GM12878 (cell line): ENCODE results near the gene ADCY7. TPM values are rescaled to one million over a fixed set of nuclear protein-coding genes. Genes with fewer than 3 reads are reported as not detected.

Experiments used
- ATAC-seq: fragments of 200-7000 bp; cut with Tn5 transposase; 3 replicates; pipeline ENCODE4 v1.9.1; 2020; ENCODE audit warnings: mild to moderate bottlenecking, moderate library complexity
- BruUV-seq: library from RNA; stranded (reverse); fragments of 400-500 nt; replicated peaks from 2 replicates; lab custom pipeline; 2021; lab: Mats Ljungman, UMichigan
- CTCF ChIA-PET: fragments of 300-600 bp; sonication (Branson Sonifier 250); formaldehyde crosslinking; extraction: SDS; loops from one replicate; lab custom pipeline; 2021; ENCODE audit warnings: inconsistent platforms; lab: Yijun Ruan, JAX
- POLR2A ChIA-PET: fragments of 350-600 bp; formaldehyde crosslinking; extraction: SDS; loops from one replicate; lab custom pipeline; 2021; ENCODE audit warnings: inconsistent platforms; lab: Charles Lee
- RAD21 ChIA-PET: fragments of 300-600 bp; sonication (Branson Sonifier 250); formaldehyde crosslinking; loops from one replicate; lab custom pipeline; 2023; ENCODE audit warnings: antibody characterized with exemption; ENCODE audit not compliant: unreplicated experiment; lab: Charles Lee
- SMC1A ChIA-PET: fragments of 300-600 bp; sonication (Branson Sonifier 250); formaldehyde crosslinking; loops from one replicate; lab custom pipeline; 2023; ENCODE audit not compliant: unreplicated experiment, uncharacterized antibody; lab: Charles Lee
- DNase-seq: peaks from one replicate; pipeline ENCODE4 v3.0.0-alpha.2; 2011; ENCODE audit warnings: low read depth, low spot score
- FAIRE-seq: peaks from 3 replicates; lab custom pipeline; 2011; peaks lifted over from hg19 to GRCh38; lab: Jason Lieb, UNC
- H2AFZ ChIP-seq: 2 replicates; pipeline ENCODE4 v1.6.0; 2011; ENCODE audit warnings: low read depth, low read length, control low read depth; ENCODE audit not compliant: control insufficient read depth
- H3K27ac ChIP-seq: 2 replicates; pipeline ENCODE4 v1.5.1; 2011; ENCODE audit warnings: control low read depth; ENCODE audit not compliant: control insufficient read depth, insufficient read depth
- H3K27me3 ChIP-seq, 2 experiments: replicated peaks in 1 of 2; 2 replicates each; pipeline versions ENCODE4 v1.6.0 to v1.6.1; 2011; ENCODE audit warnings: low read length in 1 of 2; ENCODE audit not compliant: control insufficient read depth in 2 of 2, insufficient read depth in 2 of 2
- H3K36me3 ChIP-seq, 2 experiments: 2 replicates each; pipeline ENCODE4 v1.5.1; 2011; ENCODE audit warnings: low read length in 1 of 2; ENCODE audit not compliant: control insufficient read depth in 2 of 2, insufficient read depth in 2 of 2
- H3K4me1 ChIP-seq: 2 replicates; pipeline ENCODE4 v1.6.1; 2011; ENCODE audit warnings: mild to moderate bottlenecking, low read length, moderate library complexity, mixed read lengths; ENCODE audit not compliant: control insufficient read depth, insufficient read depth
- H3K4me2 ChIP-seq: 2 replicates; pipeline ENCODE4 v1.6.0; 2011; ENCODE audit warnings: control low read depth; ENCODE audit not compliant: control insufficient read depth, insufficient read depth
- H3K4me3 ChIP-seq: fragments of 200-600 bp; sonication (generic); 2 replicates; pipeline ENCODE4 v1.5.1; 2016
- H3K79me2 ChIP-seq: 2 replicates; pipeline ENCODE4 v1.6.0; 2011; ENCODE audit warnings: low read length; ENCODE audit not compliant: control insufficient read depth, insufficient read depth
- H3K9ac ChIP-seq: 2 replicates; pipeline ENCODE4 v1.8.0; 2011; ENCODE audit warnings: low read length, control low read depth, mixed read lengths; ENCODE audit not compliant: control insufficient read depth, insufficient read depth
- H3K9me3 ChIP-seq: replicated peaks from 3 replicates; pipeline ENCODE4 v1.5.1; 2011; ENCODE audit warnings: mild to moderate bottlenecking, low read length; ENCODE audit not compliant: control insufficient read depth, insufficient read depth
- H4K20me1 ChIP-seq: 2 replicates; pipeline ENCODE4 v1.6.0; 2011; ENCODE audit not compliant: control insufficient read depth, insufficient read depth
- CEBPB ChIP-seq, 2 experiments: fragments of 150-350 bp in 1 of 2; IDR thresholded peaks; 2 replicates each; pipeline ENCODE4 v1.6.1; 2012 to 2014; ENCODE audit warnings: low read depth in 2 of 2, low read length in 2 of 2, borderline replicate concordance in 1 of 2, inconsistent platforms in 1 of 2
- EZH2 ChIP-seq: IDR thresholded peaks from 2 replicates; pipeline ENCODE4 v1.6.1; 2012; ENCODE audit warnings: low read depth, mild to moderate bottlenecking, control low read depth, inconsistent platforms, low read length, borderline replicate concordance; ENCODE audit not compliant: control insufficient read depth
- FOXM1 ChIP-seq: IDR thresholded peaks from 2 replicates; pipeline ENCODE4 v1.6.1; 2012; ENCODE audit warnings: low read depth, mild to moderate bottlenecking, inconsistent platforms, low read length, moderate library complexity
- HCFC1 ChIP-seq: fragments of 150-350 bp; IDR thresholded peaks from 2 replicates; pipeline ENCODE4 v1.6.1; 2014; ENCODE audit warnings: low read length
- NFXL1 ChIP-seq: fragments of 450-650 bp; IDR thresholded peaks from 2 replicates; pipeline ENCODE4 v1.6.1; 2017; ENCODE audit warnings: antibody characterized with exemption, mild to moderate bottlenecking, borderline replicate concordance
- NR2F1 ChIP-seq: fragments of 450-650 bp; conservative IDR thresholded peaks from 2 replicates; pipeline ENCODE4 v1.6.1; 2017; ENCODE audit warnings: mild to moderate bottlenecking
- PAX8 ChIP-seq: fragments of 450-650 bp; IDR thresholded peaks from 2 replicates; pipeline ENCODE4 v1.6.1; 2017; ENCODE audit warnings: mild to moderate bottlenecking, moderate library complexity
- SMAD5 ChIP-seq: IDR thresholded peaks from 2 replicates; pipeline ENCODE4 v1.6.1; 2016; ENCODE audit warnings: antibody characterized with exemption, low read depth
- SPI1 ChIP-seq: IDR thresholded peaks from 2 replicates; pipeline ENCODE4 v1.6.1; 2011; ENCODE audit warnings: low read depth, mild to moderate bottlenecking, low read length, moderate library complexity, borderline replicate concordance; ENCODE audit not compliant: insufficient read depth
- TCF12 ChIP-seq: IDR thresholded peaks from 2 replicates; pipeline ENCODE4 v1.6.1; 2011; ENCODE audit warnings: low read depth, mild to moderate bottlenecking, low read length
- ZSCAN29 ChIP-seq: fragments of 450-650 bp; IDR thresholded peaks from 2 replicates; pipeline ENCODE4 v1.6.1; 2017; ENCODE audit warnings: mild to moderate bottlenecking, moderate library complexity
- ZZZ3 ChIP-seq: IDR thresholded peaks from 2 replicates; pipeline ENCODE4 v1.6.1; 2011; ENCODE audit warnings: low read depth; ENCODE audit not compliant: control insufficient read depth, insufficient read length
- WGBS: methylation state at CpG from one replicate; pipeline ENCODE4 v1.1.6; 2016; ENCODE audit warnings: low lambda C conversion rate; ENCODE audit not compliant: insufficient replicate concordance, insufficient coverage; ENCODE audit errors: missing lambda C conversion rate; 5-methylcytosine and 5-hydroxymethylcytosine counted together
- in situ Hi-C: fragments of 300-500 bp; cut with MboI; formaldehyde crosslinking; loops from 9 replicates; pipeline ENCODE4 v1.14.3; 2018; ENCODE audit warnings: mixed read lengths
- intact Hi-C: fragments of 100-400 bp; cut with micrococcal nuclease; formaldehyde crosslinking; loops from one replicate; pipeline ENCODE4 v1.14.2; 2022; ENCODE audit not compliant: unreplicated experiment
- polyA plus RNA-seq, 11 experiments: library from polyadenylated mRNA; depleted of rRNA in 4 of 11; unstranded in 6 of 11; stranded (reverse) in 5 of 11; fragments of >200 nt; fragmentation: Nextera tagmentation in 4 of 11; fragmentation: Illumina TruSeq in 1 of 11; extraction: Ambion mirVana in 4 of 11; extraction: Trizol in 1 of 11; gene quantifications; 1 replicate in 1 of 11; 2 replicates in 10 of 11; pipeline versions ENCODE4 v1.2.1 to v1.2.3, GENCODE V29; 2011 to 2016; ENCODE audit warnings: inconsistent platforms in 2 of 11, missing spikeins in 2 of 11, low read depth in 1 of 11
- total RNA-seq, 4 experiments: library from RNA; depleted of rRNA in 3 of 4; stranded (reverse); fragments of >200 nt in 3 of 4; fragmentation: Illumina TruSeq in 1 of 4; extraction: Trizol in 1 of 4; gene quantifications; 2 replicates each; pipeline versions ENCODE4 v1.2.1 to v1.2.3, GENCODE V29; 2013 to 2021
- TF ChIP-seq, protein P1 (sequence below): fragments of 150-350 bp; IDR thresholded peaks from 2 replicates; pipeline ENCODE4 v1.6.1; 2014; ENCODE audit warnings: mild to moderate bottlenecking, low read depth, low read length
- TF ChIP-seq, protein P2 (sequence below): fragments of 450-650 bp; formaldehyde crosslinking; IDR thresholded peaks from 2 replicates; pipeline ENCODE4 v1.4.0; 2022; ENCODE audit warnings: mild to moderate bottlenecking, moderate library complexity
- TF ChIP-seq, protein P3 (sequence below): fragments of 450-650 bp; IDR thresholded peaks from 2 replicates; pipeline ENCODE4 v1.6.1; 2016; ENCODE audit warnings: mild to moderate bottlenecking

The ADCY7 gene
- total and polyA plus RNA-seq, 10 of the 15 experiments (the other 5 are each of a cell fraction or from before 2014, with no cell fraction given), result 1.2 to 87.9 (median 24.4) TPM

DNA sequence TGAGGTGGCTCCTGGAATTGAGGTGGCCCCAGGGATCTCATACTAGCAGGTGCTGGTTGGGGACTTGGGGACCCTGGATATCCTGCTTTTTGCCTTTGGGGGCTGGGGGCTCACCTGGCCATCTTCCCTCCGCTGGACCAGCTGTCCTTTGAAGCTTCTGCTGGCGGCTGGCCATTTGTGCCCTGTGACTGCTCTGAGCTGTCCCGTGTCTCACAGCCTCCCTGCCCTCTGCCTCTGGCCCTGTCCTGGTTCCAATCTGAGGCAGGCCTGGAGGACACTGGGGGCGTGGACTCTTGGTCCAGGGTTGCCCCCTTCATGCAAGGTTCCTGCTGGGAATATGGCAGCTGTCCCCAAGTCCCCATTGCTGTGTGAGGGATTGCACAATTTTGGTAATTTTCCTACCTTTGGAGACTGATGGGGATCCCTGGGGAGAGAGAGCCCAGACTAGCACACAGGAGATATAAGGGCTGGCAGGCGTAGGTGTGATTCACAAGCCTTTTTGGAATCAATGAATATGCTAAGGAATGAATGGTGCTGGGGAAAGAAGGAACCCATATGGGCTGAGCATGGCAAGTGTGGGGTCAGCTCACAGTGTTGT is 19.2 kb downstream of the ADCY7 start (continued):
- no peak for TF ChIP-seq CEBPB (IDR thresholded peaks at IDR 0.05; ENCODE audit: borderline replicate concordance in 1 of 2, low read depth in 2 of 2, low read length in 2 of 2)

DNA sequence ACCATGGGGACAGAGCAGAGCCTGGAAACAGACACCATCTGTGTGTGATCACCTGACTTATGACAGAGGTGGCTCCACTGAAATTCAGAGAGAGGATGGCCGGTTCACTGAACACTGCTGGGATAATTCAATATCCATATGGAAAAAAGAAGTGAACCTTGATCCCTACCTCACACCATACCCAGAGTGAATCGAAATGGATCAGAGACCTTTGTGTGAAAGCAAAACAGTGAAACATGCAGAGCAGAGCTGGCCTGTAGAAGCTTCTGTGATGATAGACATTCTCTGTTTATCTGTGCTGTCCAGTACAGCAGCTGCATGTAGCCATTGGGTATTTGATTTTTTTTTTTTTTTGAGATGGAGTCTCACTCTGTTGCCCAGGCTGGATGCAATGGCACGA is 20.3 kb downstream of the ADCY7 start:
- ChIA-PET SMC1A (interaction anchor here (0.7 to 1.1 kb wide), 2 partner anchors 11 to 40 kb away, joined by 3 read pairs; no protein-coding TSS in a partner anchor), RAD21 (no interaction called here), POLR2A (no interaction called here), CTCF (interaction anchor here (0.6 to 1.5 kb wide), 2 partner anchors 41 to 68 kb away, joined by 3 to 4 read pairs; no protein-coding TSS in a partner anchor)
- FAIRE-seq (no peak), ATAC-seq (no peak), DNase-seq (no peak)
- Histone ChIP-seq H3K4me3 (no peak overlapping the region), H3K4me2 (no peak overlapping the region), H3K27me3 (no peaks in the 10 kb centered on the region), H3K9ac (no peak overlapping the region), H3K27ac (no peak overlapping the region), H3K79me2 (peaks cover 49% of the 10 kb centered on the region), H3K9me3 (no peaks in the 10 kb centered on the region; the same call in 2 of the 3 replicates), H3K4me1 (peaks cover 32% of the 10 kb centered on the region), H4K20me1 (no peaks in the 10 kb centered on the region), H3K36me3 (peaks cover 11 to 26% of the 10 kb centered on the region in 2 experiments), H2AFZ (no peak overlapping the region)
- in situ Hi-C loops, result no loop called here
- intact Hi-C loops, result no loop called here
- no TSS peak for BruUV-seq
- WGBS, result 98% methylated on average over 3 of the region's 3 CpGs
- TF ChIP-seq EZH2 (no peak), NR2F1 (no peak), NFXL1 (no peak), SMAD5 (no peak), ZZZ3 (no peak), HCFC1 (no peak), SPI1 (no peak), ZSCAN29 (no peak), TCF12 (no peak), FOXM1 (no peak), PAX8 (no peak)
- TF ChIP-seq, protein P1, sequence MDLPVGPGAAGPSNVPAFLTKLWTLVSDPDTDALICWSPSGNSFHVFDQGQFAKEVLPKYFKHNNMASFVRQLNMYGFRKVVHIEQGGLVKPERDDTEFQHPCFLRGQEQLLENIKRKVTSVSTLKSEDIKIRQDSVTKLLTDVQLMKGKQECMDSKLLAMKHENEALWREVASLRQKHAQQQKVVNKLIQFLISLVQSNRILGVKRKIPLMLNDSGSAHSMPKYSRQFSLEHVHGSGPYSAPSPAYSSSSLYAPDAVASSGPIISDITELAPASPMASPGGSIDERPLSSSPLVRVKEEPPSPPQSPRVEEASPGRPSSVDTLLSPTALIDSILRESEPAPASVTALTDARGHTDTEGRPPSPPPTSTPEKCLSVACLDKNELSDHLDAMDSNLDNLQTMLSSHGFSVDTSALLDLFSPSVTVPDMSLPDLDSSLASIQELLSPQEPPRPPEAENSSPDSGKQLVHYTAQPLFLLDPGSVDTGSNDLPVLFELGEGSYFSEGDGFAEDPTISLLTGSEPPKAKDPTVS, result no peak
- TF ChIP-seq, protein P2, sequence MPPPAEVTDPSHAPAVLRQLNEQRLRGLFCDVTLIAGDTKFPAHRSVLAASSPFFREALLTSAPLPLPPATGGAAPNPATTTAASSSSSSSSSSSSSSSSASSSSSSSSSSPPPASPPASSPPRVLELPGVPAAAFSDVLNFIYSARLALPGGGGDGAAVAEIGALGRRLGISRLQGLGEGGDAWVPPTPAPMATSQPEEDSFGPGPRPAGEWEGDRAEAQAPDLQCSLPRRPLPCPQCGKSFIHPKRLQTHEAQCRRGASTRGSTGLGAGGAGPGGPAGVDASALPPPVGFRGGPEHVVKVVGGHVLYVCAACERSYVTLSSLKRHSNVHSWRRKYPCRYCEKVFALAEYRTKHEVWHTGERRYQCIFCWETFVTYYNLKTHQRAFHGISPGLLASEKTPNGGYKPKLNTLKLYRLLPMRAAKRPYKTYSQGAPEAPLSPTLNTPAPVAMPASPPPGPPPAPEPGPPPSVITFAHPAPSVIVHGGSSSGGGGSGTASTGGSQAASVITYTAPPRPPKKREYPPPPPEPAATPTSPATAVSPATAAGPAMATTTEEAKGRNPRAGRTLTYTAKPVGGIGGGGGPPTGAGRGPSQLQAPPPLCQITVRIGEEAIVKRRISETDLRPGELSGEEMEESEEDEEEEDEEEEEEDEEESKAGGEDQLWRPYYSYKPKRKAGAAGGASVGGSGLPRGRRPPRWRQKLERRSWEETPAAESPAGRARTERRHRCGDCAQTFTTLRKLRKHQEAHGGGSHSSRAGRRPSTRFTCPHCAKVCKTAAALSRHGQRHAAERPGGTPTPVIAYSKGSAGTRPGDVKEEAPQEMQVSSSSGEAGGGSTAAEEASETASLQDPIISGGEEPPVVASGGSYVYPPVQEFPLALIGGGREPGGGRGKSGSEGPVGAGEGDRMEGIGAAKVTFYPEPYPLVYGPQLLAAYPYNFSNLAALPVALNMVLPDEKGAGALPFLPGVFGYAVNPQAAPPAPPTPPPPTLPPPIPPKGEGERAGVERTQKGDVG (CRISPR knock-in tag), result no peak
- TF ChIP-seq, protein P3, sequence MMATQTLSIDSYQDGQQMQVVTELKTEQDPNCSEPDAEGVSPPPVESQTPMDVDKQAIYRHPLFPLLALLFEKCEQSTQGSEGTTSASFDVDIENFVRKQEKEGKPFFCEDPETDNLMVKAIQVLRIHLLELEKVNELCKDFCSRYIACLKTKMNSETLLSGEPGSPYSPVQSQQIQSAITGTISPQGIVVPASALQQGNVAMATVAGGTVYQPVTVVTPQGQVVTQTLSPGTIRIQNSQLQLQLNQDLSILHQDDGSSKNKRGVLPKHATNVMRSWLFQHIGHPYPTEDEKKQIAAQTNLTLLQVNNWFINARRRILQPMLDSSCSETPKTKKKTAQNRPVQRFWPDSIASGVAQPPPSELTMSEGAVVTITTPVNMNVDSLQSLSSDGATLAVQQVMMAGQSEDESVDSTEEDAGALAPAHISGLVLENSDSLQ, result no peak
